K562 (cell line): Measurements from ENCODE around the gene SLC9A3. TPM values are rescaled to one million over a fixed set of nuclear protein-coding genes. Genes with fewer than 3 reads are reported as not detected.

Experiments
- MYNN ChIP-seq, 2 experiments: sonication (generic); formaldehyde crosslinking in 1 of 2; IDR thresholded peaks; 2 replicates each; pipeline versions ENCODE4 v1.5.0 to v1.6.1; 2016 to 2020; ENCODE audit warnings: antibody characterized with exemption in 1 of 2, missing genetic modification reagents in 1 of 2
- STAT6 ChIP-seq: sonication (generic); formaldehyde crosslinking; IDR thresholded peaks from 2 replicates; pipeline ENCODE4 v1.8.1; 2023; ENCODE audit warnings: mild to moderate bottlenecking, missing genetic modification reagents
- TOE1 ChIP-seq, 2 experiments: fragments of 450-650 bp in 1 of 2; sonication (generic) in 1 of 2; formaldehyde crosslinking in 1 of 2; IDR thresholded peaks; 2 replicates each; pipeline versions ENCODE4 v1.7.1 to v1.8.0; 2016 to 2022; ENCODE audit warnings: borderline replicate concordance in 2 of 2, mild to moderate bottlenecking in 2 of 2, antibody characterized with exemption in 1 of 2, inconsistent platforms in 1 of 2, low read depth in 1 of 2, missing genetic modification reagents in 1 of 2, moderate library complexity in 1 of 2
- ZNF263 ChIP-seq: sonication (generic); formaldehyde crosslinking; IDR thresholded peaks from 2 replicates; pipeline ENCODE4 v1.8.0; 2022; ENCODE audit warnings: mild to moderate bottlenecking, missing genetic modification reagents, borderline replicate concordance
- ZNF589 ChIP-seq: fragments of 200-800 bp; sonication (Bioruptor generic); IDR thresholded peaks from 2 replicates; pipeline ENCODE4 v1.6.1; 2016; ENCODE audit warnings: low read depth, missing genetic modification characterization, missing compliant biosample characterization
- ZNF644 ChIP-seq: fragments of 200-800 bp; sonication (Bioruptor generic); IDR thresholded peaks from 2 replicates; pipeline ENCODE4 v1.6.1; 2016; ENCODE audit warnings: low read depth, missing genetic modification characterization, missing compliant biosample characterization
- ZNF75A ChIP-seq: fragments of 450-650 bp; formaldehyde crosslinking; IDR thresholded peaks from 2 replicates; pipeline ENCODE4 v1.4.0; 2020; ENCODE audit warnings: mild to moderate bottlenecking
- polyA plus RNA-seq, 8 experiments: library from polyadenylated mRNA; depleted of rRNA in 4 of 8; stranded (reverse) in 5 of 8; unstranded in 3 of 8; fragments of >200 nt; fragmentation: Nextera tagmentation in 2 of 8; fragmentation: Illumina TruSeq in 1 of 8; extraction: Ambion mirVana in 2 of 8; extraction: Trizol in 1 of 8; gene quantifications; 2 replicates each; pipeline versions ENCODE4 v1.2.1 to v1.2.3, GENCODE V29; 2011 to 2014; ENCODE audit warnings: inconsistent platforms in 1 of 8, missing spikeins in 1 of 8
- total RNA-seq, 7 experiments: library from RNA; depleted of rRNA in 6 of 7; stranded (reverse); fragments of >200 nt in 6 of 7; fragmentation: Illumina TruSeq in 2 of 7; extraction: Trizol in 2 of 7; gene quantifications; 2 replicates each; pipeline versions ENCODE4 v1.2.1 to v1.2.3, GENCODE V29; 2011 to 2021; ENCODE audit warnings: low replicate concordance in 1 of 7

SLC9A3 gene
- total and polyA plus RNA-seq, 9 of the 15 experiments (the other 6 are each of a cell fraction or from before 2014, with no cell fraction given), result 1.5 to 5.8 (median 3.7) TPM; not detected in 2

- TF ChIP-seq ZNF589 (CRISPR knock-in tag) (no peak), TOE1 (IDR thresholded peaks at IDR 0.05; ENCODE audit: borderline replicate concordance) (no peak), TOE1 (CRISPR knock-in tag; IDR thresholded peaks at IDR 0.05; ENCODE audit: borderline replicate concordance, low read depth) (no peak), MYNN (IDR thresholded peaks at IDR 0.05) (no peak), MYNN (CRISPR knock-in tag; IDR thresholded peaks at IDR 0.05) (no peak), ZNF644 (tag) (no peak), ZNF75A (CRISPR knock-in tag) (no peak), ZNF263 (no peak), STAT6 (no peak)
These were observed 90.4 kb downstream of the SLC9A3 start (continued) for GRCh38 chr5:433836-434235.
